Calu3 (cell line): Measurements from ENCODE around the gene SFMBT1. TPM values are rescaled to one million over a fixed set of nuclear protein-coding genes. Genes with fewer than 3 reads are reported as not detected.

ENCODE experiments used
- BruUV-seq: library from RNA; stranded (reverse); fragments of 400-500 nt; replicated peaks from 2 replicates; lab custom pipeline; 2021; lab: Mats Ljungman, UMichigan
- CTCF ChIA-PET: fragments of 300-600 bp; sonication (Branson Sonifier 250); formaldehyde crosslinking; loops from one replicate; lab custom pipeline; 2022; ENCODE audit warnings: antibody characterized with exemption; lab: Charles Lee
- DNase-seq: peaks from one replicate; pipeline ENCODE4 v3.0.0; 2022
- H3K27ac Mint-ChIP-seq: one replicate; pipeline ENCODE4 v1.8.0; 2022; ENCODE audit warnings: mixed read lengths; ENCODE audit not compliant: unreplicated experiment
- H3K27me3 Mint-ChIP-seq: one replicate; pipeline ENCODE4 v1.8.0; 2022; ENCODE audit warnings: mixed read lengths; ENCODE audit not compliant: unreplicated experiment
- H3K36me3 Mint-ChIP-seq: one replicate; pipeline ENCODE4 v1.8.0; 2022; ENCODE audit warnings: mild to moderate bottlenecking, moderate library complexity, mixed read lengths; ENCODE audit not compliant: insufficient read depth, unreplicated experiment
- H3K4me1 Mint-ChIP-seq: one replicate; pipeline ENCODE4 v1.8.0; 2022; ENCODE audit warnings: mild to moderate bottlenecking, low read depth, mixed read lengths; ENCODE audit not compliant: unreplicated experiment
- H3K4me3 Mint-ChIP-seq: one replicate; pipeline ENCODE4 v1.8.0; 2022; ENCODE audit warnings: mild to moderate bottlenecking, low read depth, moderate library complexity, mixed read lengths; ENCODE audit not compliant: unreplicated experiment
- H3K9me3 Mint-ChIP-seq: one replicate; pipeline ENCODE4 v1.8.0; 2022; ENCODE audit warnings: low read depth, mixed read lengths; ENCODE audit not compliant: unreplicated experiment
- intact Hi-C: fragments of 100-400 bp; cut with micrococcal nuclease; formaldehyde crosslinking; loops from one replicate; pipeline ENCODE4 v1.10.0; 2022; ENCODE audit not compliant: unreplicated experiment
- total RNA-seq: library from RNA; stranded (reverse); gene quantifications from 2 replicates; pipeline ENCODE4 v1.2.3, GENCODE V29; 2022
- TF ChIP-seq, protein P1 (sequence below): fragments of 200-600 bp; IDR thresholded peaks from one replicate; pipeline ENCODE4 v1.8.0; 2022; ENCODE audit warnings: antibody characterized with exemption; ENCODE audit not compliant: unreplicated experiment

Gene SFMBT1
- total RNA-seq, 1 experiment from 2014 or later, result 36.6 TPM

DNA sequence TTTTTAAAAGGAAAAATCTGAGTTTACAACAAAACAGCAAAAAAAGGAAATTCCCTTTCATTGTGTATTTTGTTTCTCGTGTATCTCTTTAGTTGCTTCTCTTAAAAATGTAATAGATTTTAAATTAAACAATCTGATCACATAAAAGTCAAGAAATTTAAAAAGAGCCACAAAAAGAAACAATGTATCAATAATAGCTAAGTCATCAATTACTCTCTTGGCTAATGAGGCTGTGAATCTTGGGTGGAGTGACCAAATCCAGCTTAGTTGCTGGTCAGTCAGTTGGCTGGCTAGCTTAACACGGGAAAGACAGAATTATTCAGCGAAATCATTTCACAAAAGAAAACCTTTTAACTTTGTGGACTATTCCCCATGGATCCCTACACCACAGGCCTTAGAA lies 3.2 kb downstream of the SFMBT1 start:
- BruUV-seq, result no TSS peak
- H3K27ac Mint-ChIP-seq, result no peak overlapping the region
- no peak for DNase-seq
- H3K4me3 Mint-ChIP-seq, result no peak overlapping the region
- CTCF ChIA-PET, result interaction anchor here (0.6 kb wide), 1 partner anchor 10 kb away, joined by 4 read pairs; no protein-coding TSS in a partner anchor
- TF ChIP-seq, protein P1, sequence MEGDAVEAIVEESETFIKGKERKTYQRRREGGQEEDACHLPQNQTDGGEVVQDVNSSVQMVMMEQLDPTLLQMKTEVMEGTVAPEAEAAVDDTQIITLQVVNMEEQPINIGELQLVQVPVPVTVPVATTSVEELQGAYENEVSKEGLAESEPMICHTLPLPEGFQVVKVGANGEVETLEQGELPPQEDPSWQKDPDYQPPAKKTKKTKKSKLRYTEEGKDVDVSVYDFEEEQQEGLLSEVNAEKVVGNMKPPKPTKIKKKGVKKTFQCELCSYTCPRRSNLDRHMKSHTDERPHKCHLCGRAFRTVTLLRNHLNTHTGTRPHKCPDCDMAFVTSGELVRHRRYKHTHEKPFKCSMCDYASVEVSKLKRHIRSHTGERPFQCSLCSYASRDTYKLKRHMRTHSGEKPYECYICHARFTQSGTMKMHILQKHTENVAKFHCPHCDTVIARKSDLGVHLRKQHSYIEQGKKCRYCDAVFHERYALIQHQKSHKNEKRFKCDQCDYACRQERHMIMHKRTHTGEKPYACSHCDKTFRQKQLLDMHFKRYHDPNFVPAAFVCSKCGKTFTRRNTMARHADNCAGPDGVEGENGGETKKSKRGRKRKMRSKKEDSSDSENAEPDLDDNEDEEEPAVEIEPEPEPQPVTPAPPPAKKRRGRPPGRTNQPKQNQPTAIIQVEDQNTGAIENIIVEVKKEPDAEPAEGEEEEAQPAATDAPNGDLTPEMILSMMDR, result no peak
- intact Hi-C loops, result loop anchor here (5.0 kb wide), 1 partner anchor 45 kb away; no protein-coding TSS in a partner anchor
- no peaks in the 10 kb centered on the region for H3K27me3 Mint-ChIP-seq
- no peaks in the 10 kb centered on the region for H3K9me3 Mint-ChIP-seq
- H3K36me3 Mint-ChIP-seq, result peaks cover 32% of the 10 kb centered on the region
- H3K4me1 Mint-ChIP-seq, result peaks cover 27% of the 10 kb centered on the region

DNA sequence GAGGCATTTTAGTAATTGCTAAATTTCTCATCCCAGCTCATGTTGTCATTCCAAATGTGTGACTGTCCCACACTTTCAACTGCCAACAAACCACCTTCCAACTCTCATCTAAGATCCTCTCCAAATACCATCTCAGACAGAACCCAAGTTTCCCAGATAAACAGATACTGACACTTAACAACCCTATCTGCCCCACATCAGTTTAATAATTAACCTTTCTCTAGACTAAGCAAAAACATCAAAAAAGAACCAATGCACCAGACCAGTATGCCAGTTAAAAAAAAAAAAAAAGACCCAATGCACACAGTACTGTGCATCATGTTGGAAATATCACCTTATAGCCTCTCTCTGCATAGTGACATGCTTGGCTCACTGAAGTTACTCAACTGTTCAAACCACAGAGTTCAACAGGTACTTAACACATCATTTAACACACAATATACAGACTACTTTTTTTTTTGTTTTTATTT lies 5.5 kb downstream of the SFMBT1 start:
- Mint-ChIP-seq H3K27me3 (no peaks in the 10 kb centered on the region), H3K36me3 (peaks cover 11% of the 10 kb centered on the region), H3K27ac (no peak overlapping the region), H3K9me3 (no peaks in the 10 kb centered on the region), H3K4me3 (no peak overlapping the region), H3K4me1 (peaks cover 36% of the 10 kb centered on the region)
- no TSS peak for BruUV-seq
- CTCF ChIA-PET, result no interaction called here
- TF ChIP-seq, protein P1, result no peak
- intact Hi-C loops, result loop anchor here (2.0 to 5.0 kb wide), 2 partner anchors 14 to 43 kb away; no protein-coding TSS in a partner anchor
- DNase-seq, result no peak

DNA sequence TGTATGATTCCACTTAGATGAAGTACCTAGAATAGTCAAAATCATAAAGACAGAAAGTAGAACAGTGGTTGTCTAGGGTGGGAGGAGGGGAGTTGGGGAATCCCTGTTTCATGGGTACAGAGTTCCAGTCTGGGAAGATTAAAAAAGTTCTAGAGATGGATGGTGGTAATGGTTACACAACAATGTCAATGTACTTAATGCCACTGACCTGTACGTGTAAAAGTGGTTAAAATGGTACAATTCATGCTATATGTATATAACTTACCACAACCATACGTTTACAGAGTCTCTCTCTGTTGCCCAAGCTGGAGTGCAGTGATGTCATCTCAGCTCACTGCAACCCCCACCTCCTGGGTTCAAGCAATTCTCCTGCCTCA lies 6.5 kb downstream of the SFMBT1 start:
- BruUV-seq, result no TSS peak
- Mint-ChIP-seq H3K36me3 (peaks cover 3% of the 10 kb centered on the region), H3K27me3 (no peaks in the 10 kb centered on the region), H3K9me3 (no peaks in the 10 kb centered on the region), H3K27ac (no peak overlapping the region), H3K4me3 (no peak overlapping the region), H3K4me1 (peaks cover 43% of the 10 kb centered on the region)
- TF ChIP-seq, protein P1, result no peak
- CTCF ChIA-PET, result no interaction called here
- intact Hi-C loops, result no loop called here
- no peak for DNase-seq

- intact Hi-C loops, result no loop called here
- no peaks in the 10 kb centered on the region for H3K9me3 Mint-ChIP-seq
- H3K27me3 Mint-ChIP-seq, result no peaks in the 10 kb centered on the region
- no peaks in the 10 kb centered on the region for H3K36me3 Mint-ChIP-seq
- TF ChIP-seq, protein P1, result no peak
- no peak overlapping the region for H3K27ac Mint-ChIP-seq
- BruUV-seq, result no TSS peak
- no peak for DNase-seq
- CTCF ChIA-PET, result no interaction called here
- H3K4me3 Mint-ChIP-seq, result no peak overlapping the region
- peaks cover 43% of the 10 kb centered on the region for H3K4me1 Mint-ChIP-seq
These were observed 7.0 kb downstream of the SFMBT1 start for GRCh38 chr3:53038679-53039375.
